Esophagus muscularis mucosa (tissue), 4 donors: ENCODE data around the gene SLC25A23.

ENCODE experiments used
- CTCF ChIP-seq, 3 experiments: fragments of 200-600 bp in 2 of 3; fragments of 450-650 bp in 1 of 3; sonication (generic) in 2 of 3; IDR thresholded peaks; one replicate each; pipeline ENCODE4 v1.5.1; 2017 to 2019; ENCODE audit warnings: antibody characterized with exemption in 3 of 3, mild to moderate bottlenecking in 2 of 3, moderate library complexity in 1 of 3
- EP300 ChIP-seq: sonication (generic); formaldehyde crosslinking; IDR thresholded peaks from one replicate; pipeline ENCODE4 v1.6.1; 2017; ENCODE audit warnings: antibody characterized with exemption
- POLR2A ChIP-seq: fragments of 450-650 bp; IDR thresholded peaks from one replicate; pipeline ENCODE4 v1.6.1; 2017; ENCODE audit warnings: antibody characterized with exemption, moderate library complexity, mild to moderate bottlenecking, low read depth
- POLR2AphosphoS5 ChIP-seq, 2 donors: sonication (generic); formaldehyde crosslinking; IDR thresholded peaks; one replicate each; pipeline ENCODE4 v1.6.1; 2017; ENCODE audit warnings: antibody characterized with exemption in 2 of 2

GRCh38 chr19:6415591-6416190 lies 43.9 kb downstream of the SLC25A23 start:
- TF ChIP-seq POLR2A (no peak), POLR2AphosphoS5 (IDR thresholded peaks at IDR 0.05) (no peak), CTCF (IDR thresholded peaks at IDR 0.05) (no peak), EP300 (no peak)
